ENCODE data around the gene FDX2.

The FDX2 gene

GRCh38 chr19:10268071-10268470 is 47.7 kb downstream of the FDX2 start:
- H3K4me1 ChIP-seq (ENCODE audit: insufficient read depth, insufficient read length): peaks cover 11% of the 10 kb centered on the region
- H3K36me3 ChIP-seq (ENCODE audit: insufficient read depth, insufficient read length, low read length): no peaks in the 10 kb centered on the region
- TF ChIP-seq SUZ12 (IDR thresholded peaks at IDR 0.05; ENCODE audit: extremely low read depth, insufficient read depth, insufficient read length) (no peak), YY1 (IDR thresholded peaks at IDR 0.05; ENCODE audit: insufficient read depth, insufficient read length) (no peak), ZNF274 (IDR thresholded peaks at IDR 0.05; ENCODE audit: low read depth, low read length) (no peak)
- H3K4me3 ChIP-seq (ENCODE audit: insufficient read length, low read depth): no peak overlapping the region
- no peak overlapping the region for H3K9ac ChIP-seq (ENCODE audit: insufficient read length, low read depth)
- H3K9me3 ChIP-seq (ENCODE audit: insufficient read depth, low read length): no peaks in the 10 kb centered on the region
- DNase-seq (ENCODE audit: low read depth, low spot score): no peak
- H3K27me3 ChIP-seq (ENCODE audit: insufficient read depth, insufficient read length): peaks cover 13% of the 10 kb centered on the region

- Histone ChIP-seq H3K4me1 (ENCODE audit: insufficient read depth, insufficient read length) (peaks cover 11% of the 10 kb centered on the region), H3K27me3 (ENCODE audit: insufficient read depth, insufficient read length) (peaks cover 13% of the 10 kb centered on the region)
These were observed 49.1 kb downstream of the FDX2 start for GRCh38 chr19:10266706-10267105.

GRCh38 chr19:10262771-10263170 is 53.0 kb downstream of the FDX2 start:
- no peaks in the 10 kb centered on the region; the same call in 1 of the 2 replicates for H3K9me3 ChIP-seq (ENCODE audit: insufficient read depth, low read length)
- no peak overlapping the region for H3K4me3 ChIP-seq (ENCODE audit: insufficient read length, low read depth)
- H3K27me3 ChIP-seq (ENCODE audit: insufficient read depth, insufficient read length): no peaks in the 10 kb centered on the region
- TF ChIP-seq SUZ12 (IDR thresholded peaks at IDR 0.05; ENCODE audit: extremely low read depth, insufficient read depth, insufficient read length) (no peak), YY1 (IDR thresholded peaks at IDR 0.05; ENCODE audit: insufficient read depth, insufficient read length) (no peak), ZNF274 (IDR thresholded peaks at IDR 0.05; ENCODE audit: low read depth, low read length) (no peak)
- H3K36me3 ChIP-seq (ENCODE audit: insufficient read depth, insufficient read length, low read length): peaks cover 24% of the 10 kb centered on the region
- peaks cover 9% of the 10 kb centered on the region for H3K4me1 ChIP-seq (ENCODE audit: insufficient read depth, insufficient read length)
- DNase-seq (ENCODE audit: low read depth, low spot score): no peak
- H3K9ac ChIP-seq (ENCODE audit: insufficient read length, low read depth): no peak overlapping the region

More at GRCh38 chr19:10266706-10267105, 49.1 kb downstream of the FDX2 start:
- Histone ChIP-seq H3K9me3 (ENCODE audit: insufficient read depth, low read length) (no peaks in the 10 kb centered on the region), H3K36me3 (ENCODE audit: insufficient read depth, insufficient read length, low read length) (no peaks in the 10 kb centered on the region), H3K4me3 (ENCODE audit: insufficient read length, low read depth) (no peak overlapping the region), H3K9ac (ENCODE audit: insufficient read length, low read depth) (no peak overlapping the region)
- no peak for TF ChIP-seq YY1 (IDR thresholded peaks at IDR 0.05; ENCODE audit: insufficient read depth, insufficient read length)
- no peak for TF ChIP-seq SUZ12 (IDR thresholded peaks at IDR 0.05; ENCODE audit: extremely low read depth, insufficient read depth, insufficient read length)
- TF ChIP-seq ZNF274 (IDR thresholded peaks at IDR 0.05; ENCODE audit: low read depth, low read length): no peak
- DNase-seq (ENCODE audit: low read depth, low spot score): no peak

GRCh38 chr19:10260141-10260584 is 55.7 kb downstream of the FDX2 start:
- no peak overlapping the region for H3K4me3 ChIP-seq (ENCODE audit: insufficient read length, low read depth)
- H3K9me3 ChIP-seq (ENCODE audit: insufficient read depth, low read length): no peaks in the 10 kb centered on the region; the same call in 1 of the 2 replicates
- H3K27me3 ChIP-seq (ENCODE audit: insufficient read depth, insufficient read length): no peaks in the 10 kb centered on the region
- peaks cover 47% of the 10 kb centered on the region for H3K36me3 ChIP-seq (ENCODE audit: insufficient read depth, insufficient read length, low read length)
- peaks cover 9% of the 10 kb centered on the region for H3K4me1 ChIP-seq (ENCODE audit: insufficient read depth, insufficient read length)
- DNase-seq (ENCODE audit: low read depth, low spot score): no peak
- TF ChIP-seq YY1 (IDR thresholded peaks at IDR 0.05; ENCODE audit: insufficient read depth, insufficient read length): no peak
- TF ChIP-seq SUZ12 (IDR thresholded peaks at IDR 0.05; ENCODE audit: extremely low read depth, insufficient read depth, insufficient read length): no peak
- TF ChIP-seq ZNF274 (IDR thresholded peaks at IDR 0.05; ENCODE audit: low read depth, low read length): no peak
- no peak overlapping the region for H3K9ac ChIP-seq (ENCODE audit: insufficient read length, low read depth)

Measured in NT2/D1 (cell line).